DOHH2 (cell line): Measurements from ENCODE around the gene CFAP61.

Experiments
- H3F3A ChIP-seq: fragments of 200-600 bp; sonication (generic), shearing (Covaris generic); 2 replicates; pipeline ENCODE4 v1.6.0; 2016; ENCODE audit warnings: antibody characterized with exemption, mild to moderate bottlenecking; ENCODE audit not compliant: control insufficient read depth, insufficient read depth
- H3K27ac ChIP-seq: fragments of 200-600 bp; sonication (generic); 2 replicates; pipeline ENCODE4 v1.5.1; 2014; ENCODE audit warnings: low read depth, mild to moderate bottlenecking, low read length, moderate library complexity
- H3K27me3 ChIP-seq: fragments of 200-600 bp; sonication (generic); 2 replicates; pipeline ENCODE4 v1.6.1; 2014; ENCODE audit warnings: mild to moderate bottlenecking, low read length, mixed read lengths; ENCODE audit not compliant: control insufficient read depth
- H3K36me3 ChIP-seq: fragments of 200-600 bp; sonication (generic); 2 replicates; pipeline ENCODE4 v1.6.1; 2014; ENCODE audit warnings: mild to moderate bottlenecking, low read length, moderate library complexity, mixed read lengths; ENCODE audit not compliant: control insufficient read depth
- H3K4me1 ChIP-seq: fragments of 200-600 bp; sonication (generic); 2 replicates; pipeline ENCODE4 v1.6.1; 2014; ENCODE audit warnings: mild to moderate bottlenecking, low read length, mixed read lengths; ENCODE audit not compliant: control insufficient read depth
- H3K4me2 ChIP-seq: fragments of 200-600 bp; sonication (generic); 2 replicates; pipeline ENCODE4 v1.6.0; 2014; ENCODE audit warnings: mild to moderate bottlenecking, low read length, moderate library complexity
- H3K4me3 ChIP-seq: fragments of 200-600 bp; sonication (generic); 2 replicates; pipeline ENCODE4 v1.5.1; 2014; ENCODE audit warnings: mild to moderate bottlenecking, low read length, mixed read lengths
- H3K79me2 ChIP-seq: fragments of 200-600 bp; sonication (generic); 2 replicates; pipeline ENCODE4 v1.6.1; 2014; ENCODE audit warnings: mild to moderate bottlenecking, low read length, mixed read lengths; ENCODE audit not compliant: control insufficient read depth
- H3K9me2 ChIP-seq: fragments of 200-600 bp; sonication (generic); replicated peaks from 2 replicates; pipeline ENCODE4 v1.6.1; 2014; ENCODE audit warnings: mild to moderate bottlenecking, low read length, mixed read lengths; ENCODE audit not compliant: control insufficient read depth
- H3K9me3 ChIP-seq: fragments of 200-600 bp; sonication (generic); 2 replicates; pipeline ENCODE4 v1.6.1; 2014; ENCODE audit warnings: antibody characterized with exemption, low read length, mixed read lengths; ENCODE audit not compliant: control insufficient read depth, insufficient read depth
- H4K20me1 ChIP-seq: fragments of 200-600 bp; sonication (generic); 2 replicates; pipeline ENCODE4 v1.6.0; 2014; ENCODE audit warnings: low read depth, mild to moderate bottlenecking, antibody characterized with exemption, low read length, moderate library complexity; ENCODE audit not compliant: control insufficient read depth, insufficient read depth
- EZH2phosphoT487 ChIP-seq: fragments of 200-600 bp; sonication (generic); IDR thresholded peaks from 2 replicates; pipeline ENCODE4 v1.6.1; 2017; ENCODE audit warnings: borderline replicate concordance, mild to moderate bottlenecking, antibody characterized with exemption, low read length, moderate library complexity, mixed read lengths
- TF ChIP-seq, protein P1 (sequence below): fragments of 200-600 bp; sonication (generic); IDR thresholded peaks from one replicate; pipeline ENCODE4 v1.5.1; 2014; ENCODE audit warnings: antibody characterized with exemption, mild to moderate bottlenecking, low read depth, low read length; ENCODE audit not compliant: poor library complexity, severe bottlenecking

CFAP61 gene

GRCh38 chr20:20338133-20338730 lies 285.9 kb downstream of the CFAP61 start:
- TF ChIP-seq, protein P1, sequence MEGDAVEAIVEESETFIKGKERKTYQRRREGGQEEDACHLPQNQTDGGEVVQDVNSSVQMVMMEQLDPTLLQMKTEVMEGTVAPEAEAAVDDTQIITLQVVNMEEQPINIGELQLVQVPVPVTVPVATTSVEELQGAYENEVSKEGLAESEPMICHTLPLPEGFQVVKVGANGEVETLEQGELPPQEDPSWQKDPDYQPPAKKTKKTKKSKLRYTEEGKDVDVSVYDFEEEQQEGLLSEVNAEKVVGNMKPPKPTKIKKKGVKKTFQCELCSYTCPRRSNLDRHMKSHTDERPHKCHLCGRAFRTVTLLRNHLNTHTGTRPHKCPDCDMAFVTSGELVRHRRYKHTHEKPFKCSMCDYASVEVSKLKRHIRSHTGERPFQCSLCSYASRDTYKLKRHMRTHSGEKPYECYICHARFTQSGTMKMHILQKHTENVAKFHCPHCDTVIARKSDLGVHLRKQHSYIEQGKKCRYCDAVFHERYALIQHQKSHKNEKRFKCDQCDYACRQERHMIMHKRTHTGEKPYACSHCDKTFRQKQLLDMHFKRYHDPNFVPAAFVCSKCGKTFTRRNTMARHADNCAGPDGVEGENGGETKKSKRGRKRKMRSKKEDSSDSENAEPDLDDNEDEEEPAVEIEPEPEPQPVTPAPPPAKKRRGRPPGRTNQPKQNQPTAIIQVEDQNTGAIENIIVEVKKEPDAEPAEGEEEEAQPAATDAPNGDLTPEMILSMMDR, result no peak
- no peak for TF ChIP-seq EZH2phosphoT487
- Histone ChIP-seq H3K9me3 (no peaks in the 10 kb centered on the region), H3K4me2 (no peak overlapping the region), H3K4me3 (no peak overlapping the region), H3F3A (no peaks in the 10 kb centered on the region), H3K27ac (no peak overlapping the region), H3K4me1 (no peaks in the 10 kb centered on the region), H3K9me2 (no peaks in the 10 kb centered on the region), H3K27me3 (peaks cover 3% of the 10 kb centered on the region), H3K79me2 (no peaks in the 10 kb centered on the region), H3K36me3 (no peaks in the 10 kb centered on the region), H4K20me1 (no peaks in the 10 kb centered on the region)

- H3K79me2 ChIP-seq, result no peaks in the 10 kb centered on the region
- no peaks in the 10 kb centered on the region for H3F3A ChIP-seq
- H3K36me3 ChIP-seq, result no peaks in the 10 kb centered on the region
- H3K4me3 ChIP-seq, result no peak overlapping the region
- TF ChIP-seq, protein P1, result no peak
- TF ChIP-seq EZH2phosphoT487, result no peak
- no peaks in the 10 kb centered on the region for H3K27me3 ChIP-seq
- H3K9me2 ChIP-seq, result no peaks in the 10 kb centered on the region
- H4K20me1 ChIP-seq, result no peaks in the 10 kb centered on the region
- H3K9me3 ChIP-seq, result no peaks in the 10 kb centered on the region
- H3K4me2 ChIP-seq, result no peak overlapping the region
- H3K27ac ChIP-seq, result no peak overlapping the region
- H3K4me1 ChIP-seq, result no peaks in the 10 kb centered on the region
Observed at GRCh38 chr20:20340443-20340842, 288.1 kb downstream of the CFAP61 start.

GRCh38 chr20:20341371-20341770 lies 289.0 kb downstream of the CFAP61 start:
- no peaks in the 10 kb centered on the region for H3K4me1 ChIP-seq
- H3K79me2 ChIP-seq, result no peaks in the 10 kb centered on the region
- H3K27ac ChIP-seq, result no peak overlapping the region
- no peak overlapping the region for H3K4me3 ChIP-seq
- no peaks in the 10 kb centered on the region for H4K20me1 ChIP-seq
- no peaks in the 10 kb centered on the region for H3K27me3 ChIP-seq
- TF ChIP-seq, protein P1, result no peak
- no peak for TF ChIP-seq EZH2phosphoT487
- H3F3A ChIP-seq, result no peaks in the 10 kb centered on the region
- H3K4me2 ChIP-seq, result no peak overlapping the region
- no peaks in the 10 kb centered on the region for H3K36me3 ChIP-seq
- no peaks in the 10 kb centered on the region for H3K9me3 ChIP-seq
- no peaks in the 10 kb centered on the region for H3K9me2 ChIP-seq

DNA sequence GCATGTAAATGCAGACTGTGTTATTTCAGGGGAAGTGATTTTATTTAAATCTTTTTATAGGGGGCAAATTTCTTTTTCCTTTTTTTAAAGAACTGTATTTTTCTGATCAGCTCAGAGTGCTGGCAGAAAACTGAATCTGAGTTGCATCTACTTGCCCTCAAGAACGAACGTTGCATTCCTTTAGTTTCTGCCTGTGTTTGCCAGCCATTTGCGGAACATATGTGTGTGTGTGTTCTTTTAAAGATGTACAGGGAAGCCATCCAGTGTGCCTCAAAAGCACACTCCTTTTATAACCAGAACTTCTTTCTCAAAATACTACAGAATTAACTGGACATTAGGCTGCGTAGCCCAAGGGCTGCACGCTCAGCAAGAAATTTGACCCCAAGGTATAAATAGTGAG lies 289.7 kb downstream of the CFAP61 start:
- no peaks in the 10 kb centered on the region for H4K20me1 ChIP-seq
- no peak overlapping the region for H3K4me2 ChIP-seq
- no peaks in the 10 kb centered on the region for H3K9me3 ChIP-seq
- H3F3A ChIP-seq, result no peaks in the 10 kb centered on the region
- H3K4me3 ChIP-seq, result no peak overlapping the region
- no peaks in the 10 kb centered on the region for H3K79me2 ChIP-seq
- no peak overlapping the region for H3K27ac ChIP-seq
- no peaks in the 10 kb centered on the region for H3K4me1 ChIP-seq
- TF ChIP-seq, protein P1, result no peak
- no peak for TF ChIP-seq EZH2phosphoT487
- H3K9me2 ChIP-seq, result no peaks in the 10 kb centered on the region
- no peaks in the 10 kb centered on the region for H3K36me3 ChIP-seq
- no peaks in the 10 kb centered on the region for H3K27me3 ChIP-seq
